HFFc6 (cell line): ENCODE measurements around the gene TMX2. TPM values are rescaled to one million over a fixed set of nuclear protein-coding genes. Genes with fewer than 3 reads are reported as not detected.

Source experiments
- DNase-seq: peaks from one replicate; pipeline ENCODE4 v3.0.0-alpha.2; 2018
- H3K27ac Mint-ChIP-seq: 2 replicates; pipeline ENCODE4 v1.8.0; 2020; ENCODE audit warnings: mild to moderate bottlenecking, mixed read lengths
- H3K27me3 Mint-ChIP-seq: 2 replicates; pipeline ENCODE4 v1.8.0; 2021; ENCODE audit warnings: mild to moderate bottlenecking, moderate library complexity, mixed read lengths; ENCODE audit not compliant: insufficient read depth
- H3K36me3 Mint-ChIP-seq: 2 replicates; pipeline ENCODE4 v1.8.0; 2021; ENCODE audit warnings: low read depth, mixed read lengths
- H3K4me1 Mint-ChIP-seq: 2 replicates; pipeline ENCODE4 v1.8.0; 2020; ENCODE audit warnings: low read depth, mixed read lengths
- H3K4me3 Mint-ChIP-seq: 2 replicates; pipeline ENCODE4 v1.8.0; 2020; ENCODE audit warnings: mild to moderate bottlenecking, moderate library complexity, mixed read lengths
- H3K9me3 Mint-ChIP-seq: 2 replicates; pipeline ENCODE4 v1.8.0; 2020; ENCODE audit warnings: mild to moderate bottlenecking, mixed read lengths
- CTCF ChIP-seq: fragments of 200-600 bp; sonication (generic); IDR thresholded peaks from 2 replicates; pipeline ENCODE4 v1.5.0; 2021; ENCODE audit warnings: antibody characterized with exemption, mild to moderate bottlenecking
- total RNA-seq, 6 experiments: library from RNA; stranded (reverse); fragmentation: NEBNext Ultra II Directional; extraction: Animal tissue kit (Norgen Biotek cat#: 25700); gene quantifications; 2 replicates in 1 of 6; 3 replicates in 5 of 6; pipeline ENCODE4 v1.2.3, GENCODE V29; 2021

TMX2 gene
- total RNA-seq, 6 experiments from 2014 or later: 89.9 to 113 (median 97.2) TPM

- Mint-ChIP-seq H3K4me1 (no peaks in the 10 kb centered on the region), H3K9me3 (no peaks in the 10 kb centered on the region), H3K27ac (no peak overlapping the region), H3K36me3 (peaks cover 4% of the 10 kb centered on the region; the same call in 1 of the 2 replicates), H3K27me3 (no peaks in the 10 kb centered on the region; the same call in 1 of the 2 replicates), H3K4me3 (no peak overlapping the region)
- no peak for DNase-seq
- TF ChIP-seq CTCF: no peak
Measured at GRCh38 chr11:57751176-57751575, 38.8 kb downstream of the TMX2 start.

- Mint-ChIP-seq H3K27ac (no peak within 1 kb of the TSS), H3K4me3 (no peak within 1 kb of the TSS), H3K36me3 (peaks cover 4% of the 10 kb centered on the region; the same call in 1 of the 2 replicates), H3K4me1 (no peaks in the 10 kb centered on the region), H3K27me3 (no peaks in the 10 kb centered on the region; the same call in 1 of the 2 replicates), H3K9me3 (no peaks in the 10 kb centered on the region)
- peak; percentile 72 for TF ChIP-seq CTCF
- DNase-seq: peak; percentile 36
Measured at GRCh38 chr11:57751676-57752253, 39.4 kb downstream of the TMX2 start, which contains the start of gene BTBD18. Gene BTBD18 (minus strand): TSS chr11:57751819. CDS start chr11:57751188, 631 bp downstream.

GRCh38 chr11:57752954-57753353, 40.6 kb downstream of the TMX2 start:
- no peaks in the 10 kb centered on the region for H3K9me3 Mint-ChIP-seq
- no peaks in the 10 kb centered on the region; the same call in 1 of the 2 replicates for H3K27me3 Mint-ChIP-seq
- H3K27ac Mint-ChIP-seq: no peak overlapping the region
- no peak for DNase-seq
- H3K4me1 Mint-ChIP-seq: no peaks in the 10 kb centered on the region
- H3K4me3 Mint-ChIP-seq: no peak overlapping the region
- peaks cover 4% of the 10 kb centered on the region; the same call in 1 of the 2 replicates for H3K36me3 Mint-ChIP-seq
- TF ChIP-seq CTCF: no peak

GRCh38 chr11:57758174-57758573, 45.8 kb downstream of the TMX2 start:
- Mint-ChIP-seq H3K27ac (no peak overlapping the region), H3K4me1 (peaks cover 6% of the 10 kb centered on the region), H3K27me3 (no peaks in the 10 kb centered on the region), H3K36me3 (peaks cover 12% of the 10 kb centered on the region), H3K9me3 (no peaks in the 10 kb centered on the region), H3K4me3 (no peak overlapping the region)
- DNase-seq: no peak
- no peak for TF ChIP-seq CTCF

- Mint-ChIP-seq H3K27me3 (no peaks in the 10 kb centered on the region), H3K4me1 (peaks cover 38% of the 10 kb centered on the region), H3K36me3 (peaks cover 15% of the 10 kb centered on the region), H3K27ac (peak within 1 kb of the TSS; percentile 99), H3K9me3 (no peaks in the 10 kb centered on the region), H3K4me3 (peak within 1 kb of the TSS; percentile 100)
- no peak for TF ChIP-seq CTCF
- peak; percentile 96 for DNase-seq
Measured at GRCh38 chr11:57761301-57762234, 49.2 kb downstream of the TMX2 start, which contains the start of gene CTNND1. Gene CTNND1 (plus strand): TSS chr11:57761802. CDS start chr11:57791479, 29,677 bp downstream.
